Ammon's horn (tissue), 1 donor: Measurements from ENCODE around the gene AURKA.
"Not testable (repeated sequence)": the region's sequence is repeated elsewhere in the genome, so short reads cannot be mapped to it uniquely, and the experiment has no call there.

Experiments used
- DNase-seq: peaks from one replicate; pipeline ENCODE4 v3.0.0-alpha.2; 2016; ENCODE audit warnings: low spot score

Gene AURKA

GRCh38 chr20:56359212-56360132 is 32.5 kb downstream of the AURKA start:
- DNase-seq, result peak; percentile 61

GRCh38 chr20:56358600-56359211 is 33.3 kb downstream of the AURKA start, which contains the start of gene FAM210B:
Gene FAM210B, plus strand, starts transcription at chr20:56358974. Its CDS starts 32 bp downstream, at chr20:56359006.
- DNase-seq, result peak; percentile 95

- no peak for DNase-seq
These were observed 33.9 kb downstream of the AURKA start for GRCh38 chr20:56358070-56358469.

GRCh38 chr20:56353356-56353755 is 38.7 kb downstream of the AURKA start:
- no peak for DNase-seq

GRCh38 chr20:56352345-56353055 is 39.5 kb downstream of the AURKA start:
- no peak for DNase-seq

GRCh38 chr20:56350842-56351241 is 41.2 kb downstream of the AURKA start:
- DNase-seq, result no peak

- no peak for DNase-seq
These were observed 43.3 kb downstream of the AURKA start for GRCh38 chr20:56348746-56349145.

- DNase-seq, result no peak
These were observed 43.7 kb downstream of the AURKA start for GRCh38 chr20:56348305-56348693.

- DNase-seq, result no peak
These were observed 44.2 kb downstream of the AURKA start for GRCh38 chr20:56347628-56348304.

- DNase-seq, result no peak
These were observed 46.1 kb downstream of the AURKA start for GRCh38 chr20:56345911-56346310.

GRCh38 chr20:56343861-56344381 is 48.1 kb downstream of the AURKA start:
- peak; percentile 54 for DNase-seq

GRCh38 chr20:56342783-56343182 is 49.2 kb downstream of the AURKA start:
- no peak for DNase-seq

GRCh38 chr20:56336709-56337108 is 55.3 kb downstream of the AURKA start:
- DNase-seq, result not testable (repeated sequence)

- no peak for DNase-seq
These were observed 63.2 kb downstream of the AURKA start for GRCh38 chr20:56328861-56329260.

GRCh38 chr20:56324806-56325205 is 67.2 kb downstream of the AURKA start:
- no peak for DNase-seq

GRCh38 chr20:56323656-56324055 is 68.4 kb downstream of the AURKA start:
- no peak for DNase-seq

- no peak for DNase-seq
These were observed 68.8 kb downstream of the AURKA start for GRCh38 chr20:56323206-56323605.

- DNase-seq, result no peak
These were observed 69.3 kb downstream of the AURKA start for GRCh38 chr20:56322681-56323080.
